Muscle layer of duodenum (tissue), 2 donors: ENCODE data around the gene FZD2.
"Not testable (repeated sequence)": the region's sequence is repeated elsewhere in the genome, so short reads cannot be mapped to it uniquely, and the experiment has no call there.

Source experiments
- H3K27ac ChIP-seq: one replicate; pipeline ENCODE4 v1.7.0; 2013; ENCODE audit warnings: mild to moderate bottlenecking, low read length
- H3K27me3 ChIP-seq: one replicate; pipeline ENCODE4 v1.7.0; 2013; ENCODE audit warnings: low read depth, mild to moderate bottlenecking, control low read depth, low read length
- H3K36me3 ChIP-seq, 2 donors: one replicate each; pipeline ENCODE4 v1.7.0; 2013; ENCODE audit warnings: low read length in 2 of 2, control low read depth in 1 of 2, mild to moderate bottlenecking in 1 of 2; ENCODE audit not compliant: insufficient read depth in 2 of 2, control insufficient read depth in 1 of 2
- H3K4me1 ChIP-seq, 2 donors: one replicate each; pipeline ENCODE4 v1.7.0; 2013; ENCODE audit warnings: low read length in 2 of 2, mild to moderate bottlenecking in 2 of 2, control low read depth in 1 of 2, moderate library complexity in 1 of 2; ENCODE audit not compliant: insufficient read depth in 2 of 2, control insufficient read depth in 1 of 2
- H3K4me3 ChIP-seq, 2 donors: one replicate each; pipeline ENCODE4 v1.7.0; 2013; ENCODE audit warnings: low read length in 2 of 2, low read depth in 1 of 2, mild to moderate bottlenecking in 1 of 2
- H3K9me3 ChIP-seq, 2 donors: one replicate each; pipeline ENCODE4 v1.7.0; 2013; ENCODE audit warnings: low read length in 2 of 2, control low read depth in 1 of 2, mild to moderate bottlenecking in 1 of 2; ENCODE audit not compliant: control insufficient read depth in 1 of 2
- donor health status: healthy.

The FZD2 gene

GRCh38 chr17:44564429-44564828 lies 7.1 kb downstream of the FZD2 start:
- Histone ChIP-seq H3K4me1 (no peaks in the 10 kb centered on the region), H3K4me3 (no peak overlapping the region), H3K9me3 (peaks cover 5 to 11% of the 10 kb centered on the region in 2 donors), H3K27ac (no peak overlapping the region), H3K36me3 (no peaks in the 10 kb centered on the region), H3K27me3 (no peaks in the 10 kb centered on the region)

GRCh38 chr17:44565866-44566443 lies 8.7 kb downstream of the FZD2 start:
- Histone ChIP-seq H3K4me3 (no peak overlapping the region), H3K36me3 (no peaks in the 10 kb centered on the region), H3K4me1 (no peaks in the 10 kb centered on the region), H3K27ac (no peak overlapping the region), H3K9me3 (peaks cover 5 to 11% of the 10 kb centered on the region in 2 donors), H3K27me3 (no peaks in the 10 kb centered on the region)

GRCh38 chr17:44568311-44568944 lies 11.1 kb downstream of the FZD2 start:
- H3K4me1 ChIP-seq, H3K27ac ChIP-seq, H3K4me3 ChIP-seq, H3K36me3 ChIP-seq, H3K27me3 ChIP-seq: not testable (repeated sequence)
- H3K9me3 ChIP-seq, result peaks cover 5 to 11% of the 10 kb centered on the region in 2 donors

GRCh38 chr17:44568945-44569858 lies 11.9 kb downstream of the FZD2 start:
- no peaks in the 10 kb centered on the region for H3K36me3 ChIP-seq
- H3K27me3 ChIP-seq, result no peaks in the 10 kb centered on the region
- H3K4me3 ChIP-seq, result no peak overlapping the region
- peaks cover 5 to 11% of the 10 kb centered on the region in 2 donors for H3K9me3 ChIP-seq
- H3K27ac ChIP-seq, result no peak overlapping the region
- no peaks in the 10 kb centered on the region for H3K4me1 ChIP-seq

- H3K27ac ChIP-seq, result no peak overlapping the region
- no peak overlapping the region for H3K4me3 ChIP-seq
- no peaks in the 10 kb centered on the region for H3K9me3 ChIP-seq
- H3K27me3 ChIP-seq, result no peaks in the 10 kb centered on the region
- H3K4me1 ChIP-seq, result no peaks in the 10 kb centered on the region
- H3K36me3 ChIP-seq, result no peaks in the 10 kb centered on the region
Measured at GRCh38 chr17:44572801-44573200, 15.5 kb downstream of the FZD2 start.

- no peaks in the 10 kb centered on the region for H3K27me3 ChIP-seq
- H3K4me1 ChIP-seq, result no peaks in the 10 kb centered on the region
- no peaks in the 10 kb centered on the region for H3K36me3 ChIP-seq
- H3K9me3 ChIP-seq, result no peaks in the 10 kb centered on the region
- no peak overlapping the region for H3K4me3 ChIP-seq
- no peak overlapping the region for H3K27ac ChIP-seq
Measured at GRCh38 chr17:44575403-44575802, 18.1 kb downstream of the FZD2 start.

- Histone ChIP-seq H3K36me3 (no peaks in the 10 kb centered on the region), H3K27me3 (no peaks in the 10 kb centered on the region), H3K27ac (no peak overlapping the region), H3K4me3 (no peak overlapping the region), H3K4me1 (no peaks in the 10 kb centered on the region), H3K9me3 (no peaks in the 10 kb centered on the region)
Measured at GRCh38 chr17:44578947-44579346, 21.7 kb downstream of the FZD2 start.

GRCh38 chr17:44581868-44582267 lies 24.6 kb downstream of the FZD2 start:
- Histone ChIP-seq H3K9me3 (no peaks in the 10 kb centered on the region), H3K4me3 (no peak overlapping the region), H3K4me1 (no peaks in the 10 kb centered on the region), H3K27ac (no peak overlapping the region), H3K36me3 (no peaks in the 10 kb centered on the region), H3K27me3 (no peaks in the 10 kb centered on the region)

- no peak overlapping the region for H3K4me3 ChIP-seq
- no peaks in the 10 kb centered on the region for H3K9me3 ChIP-seq
Measured at GRCh38 chr17:44584443-44584842, 27.2 kb downstream of the FZD2 start.

GRCh38 chr17:44585315-44585714 lies 28.0 kb downstream of the FZD2 start:
- Histone ChIP-seq H3K27ac (no peak overlapping the region), H3K9me3 (no peaks in the 10 kb centered on the region), H3K36me3 (no peaks in the 10 kb centered on the region), H3K4me3 (no peak overlapping the region), H3K27me3 (no peaks in the 10 kb centered on the region), H3K4me1 (no peaks in the 10 kb centered on the region)

More at GRCh38 chr17:44584443-44584842, 27.2 kb downstream of the FZD2 start:
- H3K4me1 ChIP-seq, result no peaks in the 10 kb centered on the region
- no peak overlapping the region for H3K27ac ChIP-seq
- H3K36me3 ChIP-seq, result no peaks in the 10 kb centered on the region
- no peaks in the 10 kb centered on the region for H3K27me3 ChIP-seq

GRCh38 chr17:44587339-44587738 lies 30.1 kb downstream of the FZD2 start:
- Histone ChIP-seq H3K4me1 (no peaks in the 10 kb centered on the region), H3K4me3 (no peak overlapping the region), H3K27me3 (no peaks in the 10 kb centered on the region), H3K9me3 (no peaks in the 10 kb centered on the region), H3K36me3 (no peaks in the 10 kb centered on the region), H3K27ac (no peak overlapping the region)
